ENCODE measurements around the gene TBC1D2. TPM values are rescaled to one million over a fixed set of nuclear protein-coding genes. Genes with fewer than 3 reads are reported as not detected.

Gene TBC1D2
- total RNA-seq, 2 experiments from 2014 or later: 3.1 to 5.5 TPM

DNA sequence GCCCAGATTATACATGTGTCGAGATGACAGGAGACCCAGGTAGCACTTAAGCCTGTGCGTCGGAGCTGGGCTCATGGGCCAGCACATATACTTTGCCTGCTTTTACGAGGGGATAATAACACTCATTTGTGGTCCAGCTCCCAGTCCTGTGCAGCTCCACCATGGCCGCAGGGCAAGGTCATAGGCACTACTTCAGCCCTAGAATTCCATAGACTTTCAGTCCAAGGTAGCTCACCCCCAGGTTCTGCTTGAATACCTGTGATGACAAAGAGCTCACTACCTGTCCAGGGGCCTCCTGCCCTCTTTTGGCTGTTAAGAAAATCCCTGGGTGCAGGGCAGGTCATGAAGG is 64.7 kb downstream of the TBC1D2 start:
- no peaks in the 10 kb centered on the region for H3K36me3 ChIP-seq (ENCODE audit: insufficient read depth, low read length)
- TF ChIP-seq EZH2phosphoT487 (IDR thresholded peaks at IDR 0.05; ENCODE audit: borderline replicate concordance, low read depth, low read length): no peak
- TF ChIP-seq, protein P1, sequence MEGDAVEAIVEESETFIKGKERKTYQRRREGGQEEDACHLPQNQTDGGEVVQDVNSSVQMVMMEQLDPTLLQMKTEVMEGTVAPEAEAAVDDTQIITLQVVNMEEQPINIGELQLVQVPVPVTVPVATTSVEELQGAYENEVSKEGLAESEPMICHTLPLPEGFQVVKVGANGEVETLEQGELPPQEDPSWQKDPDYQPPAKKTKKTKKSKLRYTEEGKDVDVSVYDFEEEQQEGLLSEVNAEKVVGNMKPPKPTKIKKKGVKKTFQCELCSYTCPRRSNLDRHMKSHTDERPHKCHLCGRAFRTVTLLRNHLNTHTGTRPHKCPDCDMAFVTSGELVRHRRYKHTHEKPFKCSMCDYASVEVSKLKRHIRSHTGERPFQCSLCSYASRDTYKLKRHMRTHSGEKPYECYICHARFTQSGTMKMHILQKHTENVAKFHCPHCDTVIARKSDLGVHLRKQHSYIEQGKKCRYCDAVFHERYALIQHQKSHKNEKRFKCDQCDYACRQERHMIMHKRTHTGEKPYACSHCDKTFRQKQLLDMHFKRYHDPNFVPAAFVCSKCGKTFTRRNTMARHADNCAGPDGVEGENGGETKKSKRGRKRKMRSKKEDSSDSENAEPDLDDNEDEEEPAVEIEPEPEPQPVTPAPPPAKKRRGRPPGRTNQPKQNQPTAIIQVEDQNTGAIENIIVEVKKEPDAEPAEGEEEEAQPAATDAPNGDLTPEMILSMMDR (conservative IDR thresholded peaks at IDR 0.05; ENCODE audit: low read length): no peak
- intact Hi-C loops (cut with micrococcal nuclease; ENCODE audit: unreplicated experiment): no loop called here
- H3K4me3 ChIP-seq (ENCODE audit: low read depth, low read length, poor library complexity, severe bottlenecking): no peak overlapping the region
- no peak for DNase-seq (ENCODE audit: low spot score)
- no peak overlapping the region for H2AFZ ChIP-seq (ENCODE audit: low read length)
- H3K9me2 ChIP-seq (ENCODE audit: insufficient read depth, low read length): no peaks in the 10 kb centered on the region
- H3K4me2 ChIP-seq (ENCODE audit: low read length): no peak overlapping the region
- peaks cover 16% of the 10 kb centered on the region for H3K4me1 ChIP-seq (ENCODE audit: insufficient read depth, low read length, poor library complexity, severe bottlenecking)
- ChIA-PET POLR2A (interaction anchor here (1.2 kb wide), 1 partner anchor 89 kb away, joined by 3 read pairs; no protein-coding TSS in a partner anchor), CTCF (ENCODE audit: unreplicated experiment) (interaction anchor here (0.6 kb wide), 1 partner anchor 9 kb away, joined by 3 read pairs; no protein-coding TSS in a partner anchor)
- BruUV-seq (replicated peaks): no TSS peak
- no peaks in the 10 kb centered on the region for H3K79me2 ChIP-seq (ENCODE audit: insufficient read depth, low read depth, low read length)
- no peaks in the 10 kb centered on the region for H4K20me1 ChIP-seq (ENCODE audit: insufficient read depth, low read length)
- no peaks in the 10 kb centered on the region for H3K9me3 ChIP-seq (ENCODE audit: low read length)
- no peak overlapping the region for H3K27ac ChIP-seq (ENCODE audit: low read depth, low read length, poor library complexity, severe bottlenecking)

- no peaks in the 10 kb centered on the region for H3K79me2 ChIP-seq (ENCODE audit: insufficient read depth, low read depth, low read length)
- intact Hi-C loops (cut with micrococcal nuclease; ENCODE audit: unreplicated experiment): no loop called here
- no peaks in the 10 kb centered on the region for H3K36me3 ChIP-seq (ENCODE audit: insufficient read depth, low read length)
- no peak overlapping the region for H3K27ac ChIP-seq (ENCODE audit: low read depth, low read length, poor library complexity, severe bottlenecking)
- H4K20me1 ChIP-seq (ENCODE audit: insufficient read depth, low read length): no peaks in the 10 kb centered on the region
- no peaks in the 10 kb centered on the region for H3K9me3 ChIP-seq (ENCODE audit: low read length)
- no peak overlapping the region for H3K4me3 ChIP-seq (ENCODE audit: low read depth, low read length, poor library complexity, severe bottlenecking)
- no peak for DNase-seq (ENCODE audit: low spot score)
- H2AFZ ChIP-seq (ENCODE audit: low read length): no peak overlapping the region
- H3K9me2 ChIP-seq (ENCODE audit: insufficient read depth, low read length): no peaks in the 10 kb centered on the region
- no TSS peak for BruUV-seq (replicated peaks)
- POLR2A ChIA-PET: interaction anchor here (0.7 kb wide), 1 partner anchor 18 kb away, joined by 6 read pairs; no protein-coding TSS in a partner anchor
- H3K4me2 ChIP-seq (ENCODE audit: low read length): no peak overlapping the region
- CTCF ChIA-PET (ENCODE audit: unreplicated experiment): no interaction called here
- H3K4me1 ChIP-seq (ENCODE audit: insufficient read depth, low read length, poor library complexity, severe bottlenecking): peaks cover 16% of the 10 kb centered on the region
- TF ChIP-seq, protein P1 (conservative IDR thresholded peaks at IDR 0.05; ENCODE audit: low read length): no peak
- no peak for TF ChIP-seq EZH2phosphoT487 (IDR thresholded peaks at IDR 0.05; ENCODE audit: borderline replicate concordance, low read depth, low read length)
These were observed 66.0 kb downstream of the TBC1D2 start for GRCh38 chr9:98189412-98189811.

- no peak overlapping the region for H3K4me2 ChIP-seq (ENCODE audit: low read length)
These were observed 67.5 kb downstream of the TBC1D2 start for GRCh38 chr9:98187926-98188325.

More at GRCh38 chr9:98187926-98188325, 67.5 kb downstream of the TBC1D2 start:
- ChIA-PET CTCF (ENCODE audit: unreplicated experiment) (no interaction called here), POLR2A (interaction anchor here (0.5 to 0.6 kb wide), 2 partner anchors 252 to 1772 kb away, joined by 3 to 5 read pairs; no protein-coding TSS in a partner anchor)
- Histone ChIP-seq H3K9me3 (ENCODE audit: low read length) (no peaks in the 10 kb centered on the region), H3K4me3 (ENCODE audit: low read depth, low read length, poor library complexity, severe bottlenecking) (no peak overlapping the region), H3K9me2 (ENCODE audit: insufficient read depth, low read length) (no peaks in the 10 kb centered on the region), H3K4me1 (ENCODE audit: insufficient read depth, low read length, poor library complexity, severe bottlenecking) (peaks cover 9% of the 10 kb centered on the region), H3K79me2 (ENCODE audit: insufficient read depth, low read depth, low read length) (no peaks in the 10 kb centered on the region), H3K27ac (ENCODE audit: low read depth, low read length, poor library complexity, severe bottlenecking) (no peak overlapping the region), H2AFZ (ENCODE audit: low read length) (no peak overlapping the region), H3K36me3 (ENCODE audit: insufficient read depth, low read length) (no peaks in the 10 kb centered on the region), H4K20me1 (ENCODE audit: insufficient read depth, low read length) (no peaks in the 10 kb centered on the region)
- no peak for DNase-seq (ENCODE audit: low spot score)
- BruUV-seq (replicated peaks): no TSS peak
- TF ChIP-seq, protein P1 (conservative IDR thresholded peaks at IDR 0.05; ENCODE audit: low read length): no peak
- no peak for TF ChIP-seq EZH2phosphoT487 (IDR thresholded peaks at IDR 0.05; ENCODE audit: borderline replicate concordance, low read depth, low read length)
- intact Hi-C loops (cut with micrococcal nuclease; ENCODE audit: unreplicated experiment): no loop called here
